ENCODE data around the gene ACTG2. TPM values are rescaled to one million over a fixed set of nuclear protein-coding genes. Genes with fewer than 3 reads are reported as not detected.
"Not testable (repeated sequence)": the region's sequence is repeated elsewhere in the genome, so short reads cannot be mapped to it uniquely, and the experiment has no call there.

ACTG2 gene
- total RNA-seq, 2 donors from 2014 or later, result 251 to 325 TPM

DNA sequence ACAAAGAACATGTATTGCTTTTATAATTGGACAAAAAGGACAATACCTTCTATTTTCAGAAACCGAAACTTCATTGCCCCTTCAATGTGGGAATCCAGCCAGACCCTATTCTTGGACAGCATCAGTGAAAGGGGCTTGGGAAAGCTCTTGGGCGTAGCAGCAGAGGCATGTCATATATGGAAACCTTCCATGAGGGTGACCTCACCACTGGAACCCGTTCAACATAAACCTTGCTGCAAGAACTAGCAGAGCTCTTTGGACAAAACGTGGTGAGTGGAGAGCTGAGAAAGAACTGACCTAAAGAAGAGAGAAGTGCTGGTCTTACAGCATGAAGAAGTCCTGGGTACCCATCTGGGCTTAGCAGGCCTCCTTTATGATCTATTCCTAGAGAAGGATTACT, 22.7 kb upstream of the ACTG2 start:
- H3K27me3 ChIP-seq (replicated peaks; ENCODE audit: insufficient read depth), result no peaks in the 10 kb centered on the region
- DNase-seq (ENCODE audit: low spot score), result peak; percentile 61
- no peaks in the 10 kb centered on the region for H3K9me3 ChIP-seq
- H3K4me1 ChIP-seq (ENCODE audit: control insufficient read depth in 1 of 2, low read depth in 2 of 2), result peaks cover 7 to 17% of the 10 kb centered on the region in 2 donors
- peak overlapping the region; percentile 79 to 89 for H3K27ac ChIP-seq
- TF ChIP-seq, protein P1, sequence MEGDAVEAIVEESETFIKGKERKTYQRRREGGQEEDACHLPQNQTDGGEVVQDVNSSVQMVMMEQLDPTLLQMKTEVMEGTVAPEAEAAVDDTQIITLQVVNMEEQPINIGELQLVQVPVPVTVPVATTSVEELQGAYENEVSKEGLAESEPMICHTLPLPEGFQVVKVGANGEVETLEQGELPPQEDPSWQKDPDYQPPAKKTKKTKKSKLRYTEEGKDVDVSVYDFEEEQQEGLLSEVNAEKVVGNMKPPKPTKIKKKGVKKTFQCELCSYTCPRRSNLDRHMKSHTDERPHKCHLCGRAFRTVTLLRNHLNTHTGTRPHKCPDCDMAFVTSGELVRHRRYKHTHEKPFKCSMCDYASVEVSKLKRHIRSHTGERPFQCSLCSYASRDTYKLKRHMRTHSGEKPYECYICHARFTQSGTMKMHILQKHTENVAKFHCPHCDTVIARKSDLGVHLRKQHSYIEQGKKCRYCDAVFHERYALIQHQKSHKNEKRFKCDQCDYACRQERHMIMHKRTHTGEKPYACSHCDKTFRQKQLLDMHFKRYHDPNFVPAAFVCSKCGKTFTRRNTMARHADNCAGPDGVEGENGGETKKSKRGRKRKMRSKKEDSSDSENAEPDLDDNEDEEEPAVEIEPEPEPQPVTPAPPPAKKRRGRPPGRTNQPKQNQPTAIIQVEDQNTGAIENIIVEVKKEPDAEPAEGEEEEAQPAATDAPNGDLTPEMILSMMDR (IDR thresholded peaks at IDR 0.05), result no peak
- peaks cover 12% of the 10 kb centered on the region for H3K36me3 ChIP-seq
- ATAC-seq (ENCODE audit: insufficient number of reproducible peaks, low FRiP score, low read depth), result peak; percentile 97
- H3K4me3 ChIP-seq, result peak overlapping the region; percentile 29

DNA sequence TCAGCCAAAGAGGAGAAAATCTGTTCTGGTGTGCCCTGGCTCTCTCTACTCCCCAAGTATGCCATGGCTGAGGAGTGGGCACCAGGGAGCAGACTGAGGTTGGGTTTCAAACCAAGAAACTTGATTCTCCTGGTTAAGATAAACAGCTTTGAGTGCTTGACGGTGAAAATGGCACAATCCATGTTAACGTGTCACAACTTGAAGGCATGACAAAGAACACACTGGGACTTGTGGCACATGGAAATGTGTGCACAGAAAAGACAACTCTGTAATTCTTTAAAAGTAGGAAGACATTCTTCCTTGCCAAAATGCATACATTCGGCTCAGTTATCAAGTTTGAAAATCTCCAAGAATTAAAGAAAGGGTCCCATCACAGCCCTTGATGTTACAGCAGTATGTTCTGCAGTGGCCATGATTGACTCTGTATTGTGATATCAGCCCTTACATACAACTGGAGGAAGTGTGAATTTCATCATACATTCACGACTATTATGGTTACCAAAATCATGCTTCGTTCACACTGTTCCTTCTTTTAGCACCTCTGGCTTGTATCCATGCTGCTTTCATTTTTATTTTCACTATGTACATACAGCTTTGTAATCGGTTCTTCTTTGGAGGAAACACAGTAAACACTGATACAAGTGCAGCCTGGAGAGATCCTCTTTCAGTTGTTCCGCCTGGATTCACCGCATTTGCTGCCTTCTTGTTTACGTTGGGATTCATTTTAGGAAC, 15.6 kb upstream of the ACTG2 start:
- H3K36me3 ChIP-seq, result no peaks in the 10 kb centered on the region
- no peaks in the 10 kb centered on the region for H3K9me3 ChIP-seq
- no peak overlapping the region for H3K27ac ChIP-seq
- no peak overlapping the region for H3K4me3 ChIP-seq
- ATAC-seq (ENCODE audit: insufficient number of reproducible peaks, low FRiP score, low read depth), result no peak
- DNase-seq (ENCODE audit: low spot score), result no peak
- TF ChIP-seq, protein P1 (IDR thresholded peaks at IDR 0.05), result no peak
- H3K4me1 ChIP-seq (ENCODE audit: control insufficient read depth in 1 of 2, low read depth in 2 of 2), result no peaks in the 10 kb centered on the region
- no peaks in the 10 kb centered on the region for H3K27me3 ChIP-seq (replicated peaks; ENCODE audit: insufficient read depth)

DNA sequence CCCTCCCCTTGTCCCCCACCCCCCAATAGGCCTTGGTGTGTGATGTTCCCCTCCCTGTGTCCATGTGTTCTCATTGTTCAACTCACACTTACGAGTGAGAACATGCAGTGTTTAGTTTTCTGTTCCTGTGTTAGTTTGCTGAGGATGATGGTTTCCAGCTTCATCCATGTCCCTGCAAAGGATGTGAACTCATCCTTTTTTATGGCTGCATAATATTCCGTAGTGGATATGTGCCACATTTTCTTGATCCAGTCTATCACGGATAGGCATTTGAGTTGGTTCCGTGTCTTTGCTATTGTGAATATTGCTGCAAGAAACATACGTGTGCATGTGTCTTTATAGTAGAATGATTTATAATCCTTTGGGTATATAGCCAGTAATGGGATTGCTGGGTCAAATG, 14.8 kb upstream of the ACTG2 start:
- not testable (repeated sequence) for H3K4me3 ChIP-seq; H3K27ac ChIP-seq; DNase-seq (ENCODE audit: low spot score); H3K36me3 ChIP-seq; H3K4me1 ChIP-seq (ENCODE audit: control insufficient read depth in 1 of 2, low read depth in 2 of 2); H3K9me3 ChIP-seq; ATAC-seq (ENCODE audit: insufficient number of reproducible peaks, low FRiP score, low read depth); H3K27me3 ChIP-seq (replicated peaks; ENCODE audit: insufficient read depth)

- H3K9me3 ChIP-seq, result no peaks in the 10 kb centered on the region
- ATAC-seq (ENCODE audit: insufficient number of reproducible peaks, low FRiP score, low read depth), result no peak
- no peak overlapping the region for H3K27ac ChIP-seq
- no peaks in the 10 kb centered on the region for H3K27me3 ChIP-seq (replicated peaks; ENCODE audit: insufficient read depth)
- no peaks in the 10 kb centered on the region for H3K36me3 ChIP-seq
- H3K4me1 ChIP-seq (ENCODE audit: control insufficient read depth in 1 of 2, low read depth in 2 of 2), result peaks cover 0 to 1% of the 10 kb centered on the region in 2 donors
- no peak for DNase-seq (ENCODE audit: low spot score)
- TF ChIP-seq, protein P1 (IDR thresholded peaks at IDR 0.05), result no peak
- H3K4me3 ChIP-seq, result no peak overlapping the region
These were observed 7.4 kb upstream of the ACTG2 start for GRCh38 chr2:73885406-73885805.

- ATAC-seq (ENCODE audit: insufficient number of reproducible peaks, low FRiP score, low read depth) (no peak), DNase-seq (ENCODE audit: low spot score) (no peak)
- Histone ChIP-seq H3K27me3 (replicated peaks; ENCODE audit: insufficient read depth) (no peaks in the 10 kb centered on the region), H3K9me3 (no peaks in the 10 kb centered on the region), H3K4me3 (no peak overlapping the region), H3K4me1 (ENCODE audit: control insufficient read depth in 1 of 2, low read depth in 2 of 2) (peaks cover 0 to 11% of the 10 kb centered on the region in 2 donors), H3K36me3 (no peaks in the 10 kb centered on the region), H3K27ac (no peak overlapping the region)
- TF ChIP-seq, protein P1 (IDR thresholded peaks at IDR 0.05), result no peak
These were observed 6.5 kb upstream of the ACTG2 start for GRCh38 chr2:73886357-73886756.

DNA sequence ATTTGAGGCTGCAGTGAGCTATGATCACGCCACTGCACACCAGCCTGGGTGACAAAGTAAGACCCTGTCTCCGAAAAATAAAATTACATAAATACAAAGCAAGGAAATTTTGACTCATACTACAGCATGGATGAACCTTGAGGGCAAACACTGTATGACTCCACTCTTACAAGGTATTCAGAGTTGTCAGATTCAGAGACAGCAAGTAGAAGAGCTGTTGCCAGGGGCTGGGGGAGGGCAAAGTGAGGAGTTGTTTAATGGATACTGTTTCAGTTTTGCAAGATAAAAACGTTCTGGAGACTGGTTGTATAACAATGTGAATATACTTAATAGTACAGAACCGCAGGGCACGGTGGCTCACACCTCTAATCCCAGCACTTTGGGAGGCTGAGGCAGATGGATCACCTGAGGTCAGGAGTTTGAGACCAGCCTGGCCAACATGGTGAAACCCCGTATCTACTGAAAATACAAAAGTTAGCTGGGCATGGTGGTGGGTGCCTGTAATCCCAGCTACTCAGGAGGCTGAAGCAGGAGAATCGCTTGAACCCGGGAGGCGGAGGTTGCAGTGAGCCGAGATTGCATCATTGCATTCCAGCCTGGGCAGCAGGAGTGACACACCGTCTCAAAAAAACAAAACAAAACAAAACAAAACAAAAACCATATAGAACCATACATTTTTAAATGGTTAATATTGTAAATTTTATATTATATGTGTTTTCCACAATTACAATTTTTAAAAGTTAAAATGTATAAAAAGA, 5.0 kb upstream of the ACTG2 start:
- ATAC-seq (ENCODE audit: insufficient number of reproducible peaks, low FRiP score, low read depth); DNase-seq (ENCODE audit: low spot score): not testable (repeated sequence)

More for the DNA sequence above, 5.0 kb upstream of the ACTG2 start:
- H3K27me3 ChIP-seq (replicated peaks; ENCODE audit: insufficient read depth); H3K36me3 ChIP-seq; H3K4me3 ChIP-seq; H3K27ac ChIP-seq; H3K9me3 ChIP-seq: not testable (repeated sequence)
- H3K4me1 ChIP-seq (ENCODE audit: control insufficient read depth in 1 of 2, low read depth in 2 of 2), result peaks cover 3 to 25% of the 10 kb centered on the region in 2 donors

All from thoracic aorta (tissue), 2 donors.